Smooth muscle cell of bladder (primary cell): Measurements from ENCODE around the gene GYPC. TPM values are rescaled to one million over a fixed set of nuclear protein-coding genes. Genes with fewer than 3 reads are reported as not detected.

ENCODE experiments used
- total RNA-seq: library from RNA; depleted of rRNA; stranded (reverse); fragments of >200 nt; gene quantifications from 2 replicates; pipeline ENCODE4 v1.2.3, GENCODE V29; 2014

The GYPC gene
- 125 and 132 TPM in 2 replicates for total RNA-seq

GRCh38 chr2:126655500-126656430, at the start of gene GYPC:
GYPC (plus strand) TSS chr2:126656158; CDS start chr2:126656264, 106 bp downstream.

Other genes starting within 250 kb of the GYPC start
- not detected in 2 replicates for gene TEX51, start 242.7 kb downstream of the GYPC start, total RNA-seq